Fibroblast of lung (primary cell): ENCODE data around the gene TOPAZ1.

Source experiments
- EZH2 ChIP-seq: IDR thresholded peaks from 2 replicates; pipeline ENCODE4 v1.5.1; 2012; ENCODE audit warnings: low read length, control low read depth, mild to moderate bottlenecking; ENCODE audit errors: missing control alignments
- TF ChIP-seq, protein P1 (sequence below), 2 donors: IDR thresholded peaks in 1 of 2; conservative IDR thresholded peaks in 1 of 2; 1 replicate in 1 of 2; 2 replicates in 1 of 2; pipeline ENCODE4 v1.5.1; 2011 to 2012; ENCODE audit warnings: low read length in 2 of 2, control low read depth in 1 of 2, inconsistent platforms in 1 of 2, low read depth in 1 of 2, mild to moderate bottlenecking in 1 of 2

GRCh38 chr3:44222337-44222736 is 19.3 kb upstream of the TOPAZ1 start:
- TF ChIP-seq, protein P1, sequence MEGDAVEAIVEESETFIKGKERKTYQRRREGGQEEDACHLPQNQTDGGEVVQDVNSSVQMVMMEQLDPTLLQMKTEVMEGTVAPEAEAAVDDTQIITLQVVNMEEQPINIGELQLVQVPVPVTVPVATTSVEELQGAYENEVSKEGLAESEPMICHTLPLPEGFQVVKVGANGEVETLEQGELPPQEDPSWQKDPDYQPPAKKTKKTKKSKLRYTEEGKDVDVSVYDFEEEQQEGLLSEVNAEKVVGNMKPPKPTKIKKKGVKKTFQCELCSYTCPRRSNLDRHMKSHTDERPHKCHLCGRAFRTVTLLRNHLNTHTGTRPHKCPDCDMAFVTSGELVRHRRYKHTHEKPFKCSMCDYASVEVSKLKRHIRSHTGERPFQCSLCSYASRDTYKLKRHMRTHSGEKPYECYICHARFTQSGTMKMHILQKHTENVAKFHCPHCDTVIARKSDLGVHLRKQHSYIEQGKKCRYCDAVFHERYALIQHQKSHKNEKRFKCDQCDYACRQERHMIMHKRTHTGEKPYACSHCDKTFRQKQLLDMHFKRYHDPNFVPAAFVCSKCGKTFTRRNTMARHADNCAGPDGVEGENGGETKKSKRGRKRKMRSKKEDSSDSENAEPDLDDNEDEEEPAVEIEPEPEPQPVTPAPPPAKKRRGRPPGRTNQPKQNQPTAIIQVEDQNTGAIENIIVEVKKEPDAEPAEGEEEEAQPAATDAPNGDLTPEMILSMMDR (conservative IDR thresholded peaks at IDR 0.05 in 1 of 2, IDR thresholded peaks at IDR 0.05 in 1 of 2; ENCODE audit: low read depth in 1 of 2, low read length in 2 of 2), result no peak
- no peak for TF ChIP-seq EZH2
